ENCODE results near the gene PLA2G7.
"Not testable (repeated sequence)": the region's sequence is repeated elsewhere in the genome, so short reads cannot be mapped to it uniquely, and the experiment has no call there.

Gene PLA2G7

GRCh38 chr6:46734867-46735719 lies at the start of gene PLA2G7:
TSS of gene PLA2G7 (minus strand) at chr6:46735375. CDS start at chr6:46722891, 12,484 bp downstream.
- DNase-seq, result no peak

- DNase-seq, result no peak
Measured at GRCh38 chr6:46784535-46784934, 49.4 kb upstream of the PLA2G7 start.

GRCh38 chr6:46781478-46782378 lies 46.6 kb upstream of the PLA2G7 start:
- DNase-seq, result peak; percentile 23

GRCh38 chr6:46777476-46778346 lies 42.5 kb upstream of the PLA2G7 start:
- no peak for DNase-seq

GRCh38 chr6:46776070-46776712 lies 41.0 kb upstream of the PLA2G7 start:
- DNase-seq, result no peak

- DNase-seq, result not testable (repeated sequence)
Measured at GRCh38 chr6:46774736-46775135, 39.6 kb upstream of the PLA2G7 start.

GRCh38 chr6:46773201-46773855 lies 38.2 kb upstream of the PLA2G7 start:
- no peak for DNase-seq

- DNase-seq, result peak; percentile 27
Measured at GRCh38 chr6:46772762-46773161, 37.6 kb upstream of the PLA2G7 start.

GRCh38 chr6:46772016-46772415 lies 36.8 kb upstream of the PLA2G7 start:
- no peak for DNase-seq

GRCh38 chr6:46764961-46765360 lies 29.8 kb upstream of the PLA2G7 start:
- DNase-seq, result no peak

- DNase-seq, result not testable (repeated sequence)
Measured at GRCh38 chr6:46764280-46764679, 29.1 kb upstream of the PLA2G7 start.

- DNase-seq, result no peak
Measured at GRCh38 chr6:46763466-46763865, 28.3 kb upstream of the PLA2G7 start.

- DNase-seq, result no peak
Measured at GRCh38 chr6:46760925-46761324, 25.8 kb upstream of the PLA2G7 start.

- DNase-seq, result no peak
Measured at GRCh38 chr6:46758960-46759753, 24.0 kb upstream of the PLA2G7 start.

GRCh38 chr6:46757214-46757596 lies 22.0 kb upstream of the PLA2G7 start:
- DNase-seq, result no peak

- no peak for DNase-seq
Measured at GRCh38 chr6:46756469-46757213, 21.5 kb upstream of the PLA2G7 start.

GRCh38 chr6:46755865-46756264 lies 20.7 kb upstream of the PLA2G7 start:
- DNase-seq, result no peak

- DNase-seq, result no peak
Measured at GRCh38 chr6:46751658-46752057, 16.5 kb upstream of the PLA2G7 start.

- DNase-seq, result no peak
Measured at GRCh38 chr6:46749731-46750130, 14.6 kb upstream of the PLA2G7 start.

- DNase-seq, result no peak
Measured at GRCh38 chr6:46748940-46749503, 13.8 kb upstream of the PLA2G7 start.
